NT2/D1 (cell line): Measurements from ENCODE around the gene STK17B.
"Not testable (repeated sequence)": the region's sequence is repeated elsewhere in the genome, so short reads cannot be mapped to it uniquely, and the experiment has no call there.

ENCODE experiments used
- DNase-seq: peaks from one replicate; pipeline ENCODE4 v3.0.0-alpha.2; 2011; ENCODE audit warnings: low read depth, low spot score
- H3K27me3 ChIP-seq: 2 replicates; pipeline ENCODE4 v1.6.0; 2011; ENCODE audit warnings: mild to moderate bottlenecking; ENCODE audit not compliant: insufficient read length, insufficient read depth
- H3K36me3 ChIP-seq: 2 replicates; pipeline ENCODE4 v1.6.1; 2011; ENCODE audit warnings: mild to moderate bottlenecking, low read length, mixed read lengths; ENCODE audit not compliant: insufficient read depth, insufficient read length
- H3K4me1 ChIP-seq: 2 replicates; pipeline ENCODE4 v1.5.1; 2011; ENCODE audit not compliant: insufficient read depth, insufficient read length
- H3K4me3 ChIP-seq: 2 replicates; pipeline ENCODE4 v1.5.1; 2011; ENCODE audit warnings: low read depth; ENCODE audit not compliant: insufficient read length
- H3K9ac ChIP-seq: 2 replicates; pipeline ENCODE4 v1.6.0; 2011; ENCODE audit warnings: low read depth; ENCODE audit not compliant: insufficient read length
- H3K9me3 ChIP-seq: 2 replicates; pipeline ENCODE4 v1.5.1; 2011; ENCODE audit warnings: mild to moderate bottlenecking, low read length; ENCODE audit not compliant: insufficient read depth
- SUZ12 ChIP-seq: IDR thresholded peaks from 2 replicates; pipeline ENCODE4 v1.6.1; 2011; ENCODE audit not compliant: insufficient read length, insufficient read depth; ENCODE audit errors: extremely low read depth
- YY1 ChIP-seq: IDR thresholded peaks from 2 replicates; pipeline ENCODE4 v1.6.1; 2011; ENCODE audit not compliant: insufficient read length, insufficient read depth
- ZNF274 ChIP-seq: IDR thresholded peaks from 2 replicates; pipeline ENCODE4 v1.6.1; 2011; ENCODE audit warnings: mild to moderate bottlenecking, low read depth, low read length

Gene STK17B

GRCh38 chr2:196195758-196196157 is 24.4 kb upstream of the STK17B start:
- no peaks in the 10 kb centered on the region for H3K9me3 ChIP-seq
- H3K27me3 ChIP-seq: no peaks in the 10 kb centered on the region
- TF ChIP-seq YY1 (no peak), SUZ12 (no peak), ZNF274 (no peak)
- H3K4me3 ChIP-seq: no peak overlapping the region
- no peaks in the 10 kb centered on the region for H3K4me1 ChIP-seq
- no peaks in the 10 kb centered on the region for H3K36me3 ChIP-seq
- DNase-seq: no peak
- no peak overlapping the region for H3K9ac ChIP-seq

- TF ChIP-seq YY1 (no peak), SUZ12 (no peak), ZNF274 (no peak)
- H3K4me3 ChIP-seq: no peak overlapping the region
- no peak overlapping the region for H3K9ac ChIP-seq
- no peaks in the 10 kb centered on the region for H3K9me3 ChIP-seq
- DNase-seq: no peak
- H3K36me3 ChIP-seq: no peaks in the 10 kb centered on the region
- no peaks in the 10 kb centered on the region for H3K27me3 ChIP-seq
- no peaks in the 10 kb centered on the region for H3K4me1 ChIP-seq
Observed at GRCh38 chr2:196195302-196195701, 23.9 kb upstream of the STK17B start.

GRCh38 chr2:196191541-196191940 is 20.2 kb upstream of the STK17B start:
- TF ChIP-seq ZNF274: no peak
- no peak for TF ChIP-seq YY1
- TF ChIP-seq SUZ12: no peak
- Histone ChIP-seq H3K27me3 (no peaks in the 10 kb centered on the region), H3K9me3 (no peaks in the 10 kb centered on the region), H3K9ac (no peak overlapping the region), H3K4me3 (no peak overlapping the region), H3K36me3 (no peaks in the 10 kb centered on the region), H3K4me1 (no peaks in the 10 kb centered on the region)
- DNase-seq: no peak

- no peak for DNase-seq
- no peak overlapping the region for H3K4me3 ChIP-seq
- no peak for TF ChIP-seq SUZ12
- TF ChIP-seq ZNF274: no peak
- no peak for TF ChIP-seq YY1
- no peaks in the 10 kb centered on the region for H3K27me3 ChIP-seq
- no peaks in the 10 kb centered on the region for H3K36me3 ChIP-seq
- H3K9me3 ChIP-seq: no peaks in the 10 kb centered on the region
- H3K4me1 ChIP-seq: no peaks in the 10 kb centered on the region
- H3K9ac ChIP-seq: no peak overlapping the region
Observed at GRCh38 chr2:196187898-196188458, 16.6 kb upstream of the STK17B start.

GRCh38 chr2:196187175-196187700 is 15.9 kb upstream of the STK17B start:
- H3K4me3 ChIP-seq, DNase-seq, H3K27me3 ChIP-seq, H3K9me3 ChIP-seq, H3K36me3 ChIP-seq, H3K4me1 ChIP-seq, H3K9ac ChIP-seq: not testable (repeated sequence)

- no peak overlapping the region for H3K9ac ChIP-seq
- DNase-seq: no peak
- no peak overlapping the region for H3K4me3 ChIP-seq
- TF ChIP-seq ZNF274 (no peak), SUZ12 (no peak), YY1 (no peak)
- no peaks in the 10 kb centered on the region for H3K9me3 ChIP-seq
- H3K4me1 ChIP-seq: no peaks in the 10 kb centered on the region
- no peaks in the 10 kb centered on the region for H3K36me3 ChIP-seq
- H3K27me3 ChIP-seq: no peaks in the 10 kb centered on the region
Observed at GRCh38 chr2:196186266-196186980, 15.0 kb upstream of the STK17B start.

GRCh38 chr2:196184921-196185320 is 13.5 kb upstream of the STK17B start:
- no peak overlapping the region for H3K4me3 ChIP-seq
- H3K36me3 ChIP-seq: no peaks in the 10 kb centered on the region
- TF ChIP-seq ZNF274 (no peak), SUZ12 (no peak), YY1 (no peak)
- DNase-seq: no peak
- no peaks in the 10 kb centered on the region for H3K9me3 ChIP-seq
- no peaks in the 10 kb centered on the region for H3K4me1 ChIP-seq
- H3K9ac ChIP-seq: no peak overlapping the region
- no peaks in the 10 kb centered on the region for H3K27me3 ChIP-seq
